ENCODE data around the gene BCCIP.

The BCCIP gene

GRCh38 chr10:125799451-125800182 is 23.7 kb upstream of the BCCIP start:
- no peak for DNase-seq

DNA sequence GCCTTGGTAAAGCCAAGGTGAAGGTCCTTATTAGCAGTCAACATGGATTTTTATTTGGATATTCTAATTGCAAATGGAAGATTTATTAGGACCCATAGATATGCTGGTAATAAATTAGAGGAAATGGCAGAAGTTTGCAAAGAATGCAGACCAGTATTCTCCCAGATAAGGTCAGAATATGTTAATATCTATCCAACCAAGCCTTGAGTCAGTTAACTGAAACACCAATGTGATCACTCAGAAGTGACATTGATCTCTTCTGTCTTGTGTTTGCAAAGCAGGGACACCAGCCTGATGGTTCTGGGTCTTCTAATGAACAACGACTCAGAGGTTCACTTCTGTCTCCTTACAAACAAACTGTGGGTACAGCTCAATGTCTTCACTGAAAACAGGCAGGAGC is 21.8 kb upstream of the BCCIP start:
- no peak for DNase-seq

GRCh38 chr10:125802131-125802530 is 21.2 kb upstream of the BCCIP start:
- DNase-seq, result no peak

DNA sequence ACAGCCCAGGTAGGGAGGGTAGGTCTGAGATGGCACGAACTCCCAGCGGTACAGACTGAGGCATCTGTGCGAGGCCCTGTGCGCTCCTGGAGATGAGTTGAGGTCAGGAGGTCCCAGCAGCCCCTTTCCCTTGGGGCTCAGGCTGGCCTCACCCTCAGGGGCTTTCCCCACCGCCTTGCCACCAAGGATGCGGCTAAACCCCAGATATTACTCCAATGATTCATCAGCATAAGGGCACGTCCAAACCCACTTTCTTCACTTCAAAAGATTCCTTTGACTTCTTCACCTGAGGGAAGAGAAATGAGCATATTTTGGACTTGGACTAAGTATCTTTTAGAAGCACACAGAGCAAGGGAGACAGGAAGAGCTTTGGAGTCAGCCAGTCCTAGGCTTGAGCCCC is 20.6 kb upstream of the BCCIP start:
- no peak for DNase-seq

DNA sequence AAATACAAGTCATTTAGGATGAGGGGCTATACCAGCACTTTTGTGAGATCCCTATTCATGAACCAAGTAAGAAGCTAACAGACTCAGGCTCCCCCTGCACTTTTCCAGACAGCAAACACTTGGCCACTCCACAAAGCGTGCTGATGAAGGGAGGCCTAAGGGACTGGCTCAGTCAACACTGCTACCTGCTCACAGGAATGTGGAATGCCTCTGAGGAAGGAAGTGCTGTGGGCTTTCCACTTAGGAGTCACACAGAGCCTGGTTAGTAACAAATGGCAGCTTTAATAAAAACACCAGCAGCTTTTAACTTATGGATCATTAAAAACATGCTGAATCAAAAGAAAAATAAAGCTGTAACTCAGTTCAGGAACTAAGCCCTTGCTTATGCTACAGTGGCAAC is 15.3 kb upstream of the BCCIP start:
- no peak for DNase-seq

DNA sequence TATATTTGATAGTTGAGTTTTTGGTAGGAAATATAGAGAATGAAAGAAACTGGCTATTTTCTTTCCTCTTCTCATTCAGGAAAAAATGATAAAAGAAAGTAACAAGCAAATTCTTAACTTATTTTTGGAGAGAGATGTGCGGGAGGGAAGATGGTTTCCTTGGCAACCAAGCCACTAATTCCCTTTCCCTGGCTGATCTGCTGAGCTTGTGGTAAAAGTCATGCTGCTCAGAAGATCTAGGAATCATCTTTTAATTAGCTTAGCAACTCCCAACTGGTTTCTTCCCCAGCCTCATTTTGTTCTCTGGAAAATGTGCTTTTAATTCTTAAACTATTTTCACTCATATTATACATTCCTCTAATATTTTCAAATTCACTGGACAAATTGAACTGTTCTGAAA is 12.1 kb upstream of the BCCIP start:
- no peak for DNase-seq

DNA sequence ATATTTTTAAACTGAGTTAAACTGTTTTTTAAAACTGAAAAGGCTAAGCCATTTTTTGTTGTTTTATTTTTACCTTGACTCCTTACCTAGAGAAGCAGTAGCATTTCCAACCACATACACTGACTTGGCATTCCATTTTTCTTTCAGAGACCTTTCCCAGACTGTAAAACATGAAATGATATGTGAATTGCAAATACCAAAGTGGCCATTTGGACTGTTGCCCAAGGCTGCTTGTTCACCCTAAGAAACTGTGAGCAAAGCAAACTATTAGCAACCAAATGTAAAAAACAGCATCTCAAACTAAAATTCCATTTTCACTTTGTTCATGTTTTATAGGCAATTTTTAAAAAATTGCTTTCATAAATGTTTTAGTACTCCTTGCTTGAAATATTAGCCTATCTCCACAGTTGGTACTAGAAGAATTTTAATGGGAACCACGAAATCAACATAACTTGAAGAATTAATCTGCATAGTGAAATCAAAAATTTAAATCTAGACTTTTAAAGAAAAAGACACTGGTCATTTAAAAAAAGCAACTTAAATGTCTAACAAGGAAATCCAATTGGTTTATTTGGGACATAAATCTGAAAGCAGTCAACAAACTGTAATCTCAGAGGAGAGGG is 11.1 kb upstream of the BCCIP start:
- DNase-seq, result no peak

- DNase-seq, result no peak
Measured at GRCh38 chr10:125815764-125816163, 7.6 kb upstream of the BCCIP start.

DNA sequence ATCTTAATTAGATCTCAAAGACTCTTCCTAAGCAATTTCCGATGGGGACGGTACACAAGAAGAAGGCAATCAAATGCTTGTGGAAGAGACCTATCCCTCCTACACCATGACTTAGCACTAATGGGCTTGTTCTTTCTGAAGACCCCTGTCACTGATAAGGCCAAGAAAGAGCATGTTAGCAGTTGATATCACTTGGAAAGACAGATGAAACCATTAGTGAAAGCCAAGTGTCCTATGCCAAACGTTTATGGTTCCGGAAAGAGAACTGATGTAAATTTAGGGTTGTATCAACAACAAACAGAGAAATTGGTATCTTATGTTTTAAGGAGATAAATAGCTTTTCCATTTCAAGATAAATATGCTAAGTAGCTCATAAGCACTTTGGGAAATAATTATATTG is 6.8 kb upstream of the BCCIP start:
- no peak for DNase-seq

DNA sequence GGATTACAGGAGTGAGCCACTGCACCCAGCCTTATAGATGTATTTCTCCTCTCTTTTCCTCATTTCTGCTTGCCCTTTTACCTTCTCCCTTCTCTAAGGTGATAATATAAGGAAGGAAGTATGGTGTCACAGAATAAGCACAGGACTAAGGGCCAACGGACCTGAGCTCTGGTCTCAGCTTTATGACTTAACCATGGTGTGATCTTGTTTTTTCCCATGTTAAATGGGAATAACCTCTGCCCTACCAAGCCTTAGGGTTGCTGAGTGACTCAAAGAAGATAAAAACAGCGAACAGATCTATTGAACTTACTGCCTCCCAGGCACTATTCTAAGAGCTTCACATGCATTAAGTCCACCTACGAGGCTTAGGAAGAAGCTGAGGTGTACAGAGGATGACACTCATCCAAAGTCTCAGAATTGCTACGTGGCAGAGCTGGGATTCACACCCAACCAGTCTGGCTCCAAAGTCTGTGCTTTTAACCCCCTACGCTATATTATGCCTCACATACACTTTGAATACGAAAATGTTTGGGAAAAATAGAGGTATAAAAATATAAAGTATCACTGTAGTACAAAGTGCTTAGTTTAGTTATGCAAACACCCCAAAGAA is 5.9 kb upstream of the BCCIP start:
- no peak for DNase-seq

DNA sequence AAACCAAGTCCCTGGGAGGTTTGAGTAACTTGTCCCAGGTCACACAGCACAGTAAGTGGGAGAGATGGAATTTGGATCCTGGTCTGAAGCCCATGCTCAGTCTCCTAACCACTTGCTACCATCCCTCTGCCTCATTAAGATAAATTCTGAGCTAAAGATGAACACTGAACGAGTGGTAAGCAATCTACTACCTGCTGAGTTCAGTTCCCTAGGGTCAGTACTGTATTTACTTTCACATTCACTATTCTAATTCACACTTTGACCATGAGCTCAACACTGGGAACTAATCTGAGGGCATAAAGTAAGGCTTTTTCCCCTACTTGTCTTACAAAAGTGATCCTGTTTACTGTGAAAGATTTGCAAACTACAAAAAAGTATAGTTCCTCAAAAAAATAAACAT is 2.6 kb upstream of the BCCIP start:
- no peak for DNase-seq

DNA sequence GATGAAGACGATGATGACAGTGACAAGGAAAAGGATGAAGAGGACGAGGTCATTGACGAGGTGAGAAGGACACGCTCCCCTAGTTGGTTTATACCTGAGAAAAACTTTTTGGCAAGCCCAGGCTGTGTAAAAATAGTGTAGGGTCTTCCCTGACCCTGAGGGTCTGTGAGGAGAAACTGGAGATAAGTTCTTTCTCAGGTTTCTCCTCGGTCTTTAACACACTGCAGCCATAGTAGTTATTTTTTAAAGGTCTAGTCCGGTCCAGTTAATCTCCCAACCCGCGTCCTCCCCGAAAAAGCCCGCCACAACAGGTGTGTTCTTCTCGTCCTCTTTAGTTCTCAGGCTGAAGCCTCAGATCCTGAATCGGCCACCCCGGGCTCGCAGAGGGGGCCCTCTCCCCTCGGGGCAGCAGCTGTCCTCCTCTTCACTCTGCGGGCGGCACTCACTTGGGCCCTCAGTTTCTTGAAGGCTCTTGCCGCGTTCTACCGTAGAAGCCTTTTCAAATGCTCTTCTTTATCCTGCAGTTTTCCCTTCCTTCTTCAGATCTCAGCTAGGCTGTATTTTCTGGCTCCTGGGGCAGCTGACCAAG is 411 bp downstream of the BCCIP start:
- peak; percentile 17 for DNase-seq

GRCh38 chr10:125824736-125825135 is 1.4 kb downstream of the BCCIP start:
- DNase-seq, result no peak

- no peak for DNase-seq
Measured at GRCh38 chr10:125827133-125827532, 3.8 kb downstream of the BCCIP start.

DNA sequence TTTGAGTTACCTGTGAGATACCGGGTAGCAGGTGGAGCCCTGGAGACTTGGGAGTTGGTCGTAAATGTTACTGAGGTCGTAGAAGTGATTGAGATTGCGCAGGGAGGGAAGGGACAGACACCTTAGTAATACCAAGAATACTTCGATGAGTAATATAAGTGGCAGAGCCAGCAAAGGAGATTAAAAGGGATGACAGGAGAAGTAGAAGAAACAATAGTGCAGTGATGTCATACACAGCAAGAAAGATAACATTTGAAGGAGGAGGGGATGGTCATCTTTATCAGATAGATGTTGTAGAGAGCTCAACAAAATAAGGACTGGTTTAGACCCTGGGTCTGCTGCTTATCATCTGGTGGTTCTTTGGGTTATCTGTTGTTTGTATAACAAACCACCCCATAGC is 5.0 kb downstream of the BCCIP start:
- no peak for DNase-seq

DNA sequence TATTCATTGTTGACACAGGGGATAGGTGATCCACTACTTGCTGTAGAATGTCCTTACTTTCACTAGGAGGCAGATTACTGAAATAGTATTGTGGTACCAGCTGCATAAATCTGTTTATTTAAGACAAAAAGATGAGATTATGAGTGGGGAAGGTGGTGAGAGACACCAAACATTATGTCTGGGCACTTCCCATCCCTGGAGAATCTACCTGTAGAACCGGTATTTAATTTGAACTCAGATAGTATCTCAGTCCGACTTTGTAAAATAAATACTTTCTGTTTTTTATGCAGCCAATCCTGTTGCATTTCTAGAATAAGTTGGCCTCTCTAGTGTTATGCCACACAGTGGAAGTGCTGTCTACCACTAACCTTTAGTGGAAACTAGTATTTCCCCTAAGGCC is 13.4 kb downstream of the BCCIP start:
- DNase-seq, result no peak

- DNase-seq, result no peak
Measured at GRCh38 chr10:125838802-125839575, 15.6 kb downstream of the BCCIP start.

DNA sequence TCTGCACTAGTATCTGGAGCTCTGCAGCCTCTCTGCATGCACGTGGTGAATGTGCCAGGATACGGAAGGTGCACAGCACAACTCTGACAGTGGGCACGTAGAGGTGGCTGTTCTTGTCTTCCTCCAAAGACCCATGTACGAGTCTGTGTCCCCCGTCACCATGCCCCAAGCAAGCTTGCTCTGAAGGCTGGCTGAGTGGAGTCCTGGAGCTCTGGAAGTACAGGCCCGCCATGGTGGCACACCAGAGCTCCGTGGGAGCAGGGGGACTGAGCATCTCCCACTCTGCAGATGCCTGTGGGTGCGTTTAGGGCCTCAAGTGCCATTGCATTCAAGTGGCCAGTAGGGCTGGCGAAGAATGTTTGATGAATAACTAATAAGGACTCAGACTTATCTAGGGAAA is 17.1 kb downstream of the BCCIP start:
- no peak for DNase-seq

GRCh38 chr10:125840955-125841354 is 17.6 kb downstream of the BCCIP start:
- DNase-seq, result no peak

GRCh38 chr10:125843603-125844329 is 20.4 kb downstream of the BCCIP start:
- no peak for DNase-seq

GRCh38 chr10:125844751-125845221 is 21.4 kb downstream of the BCCIP start:
- DNase-seq, result no peak

- DNase-seq, result no peak
Measured at GRCh38 chr10:125845617-125846016, 22.3 kb downstream of the BCCIP start.
